ENCODE results near the gene NUP93. TPM values are rescaled to one million over a fixed set of nuclear protein-coding genes. Genes with fewer than 3 reads are reported as not detected.

NUP93 gene
- total and polyA plus RNA-seq, 9 of the 15 experiments (the other 6 are each of a cell fraction or from before 2014, with no cell fraction given): 92.0 to 162 (median 121) TPM

- Histone ChIP-seq H3K4me3 (no peak overlapping the region), H3K9ac (ENCODE audit: insufficient read depth in 1 of 2, low read depth in 2 of 2, low read length in 2 of 2) (no peak overlapping the region), H3K9me3 (replicated peaks; ENCODE audit: control insufficient read depth, insufficient read depth, low read depth, low read length) (no peaks in the 10 kb centered on the region), H3K27ac (ENCODE audit: extremely low read depth, low read depth, low read length) (no peak overlapping the region), H3K9me1 (ENCODE audit: control insufficient read depth, insufficient read depth, low read length) (no peaks in the 10 kb centered on the region), H3K4me2 (ENCODE audit: insufficient read depth, low read length) (peak overlapping the region; percentile 94; the same call in 1 of the 2 replicates), H2AFZ (ENCODE audit: low read depth, low read length) (no peak overlapping the region), H3K27me3 (ENCODE audit: control insufficient read depth in 2 of 2, insufficient read depth in 2 of 2, low read length in 2 of 2) (peaks cover 4 to 41% of the 10 kb centered on the region in 2 experiments), H3K4me1 (replicated peaks in 1 of 2; ENCODE audit: control insufficient read depth in 2 of 2, insufficient read depth in 2 of 2, low read length in 2 of 2) (peaks cover 6 to 12% of the 10 kb centered on the region in 2 experiments; a peak in 3 of 5 replicates), H3K36me3 (ENCODE audit: control insufficient read depth, insufficient read depth, low read length) (no peaks in the 10 kb centered on the region), H3K79me2 (ENCODE audit: control insufficient read depth, insufficient read depth, low read length) (no peaks in the 10 kb centered on the region), H4K20me1 (replicated peaks; ENCODE audit: control insufficient read depth, insufficient read depth, low read length) (no peaks in the 10 kb centered on the region)
- ATAC-seq: no peak
- in situ Hi-C loops (cut with MboI) (no loop called here), intact Hi-C loops (cut with micrococcal nuclease) (no loop called here)
- no peak for FAIRE-seq
- BruUV-seq (replicated peaks): no TSS peak
- no peak for DNase-seq (ENCODE audit: extremely low read depth in 1 of 4, low spot score in 3 of 4)
- CTCF ChIA-PET (ENCODE audit: low intra/inter-chr PET ratio): interaction anchor here (0.6 kb wide), 1 partner anchor 125 kb away, joined by 4 read pairs; no protein-coding TSS in a partner anchor
- WGBS (ENCODE audit: insufficient coverage, low coverage, missing lambda C conversion rate): 31% methylated on average over 4 of the region's 5 CpGs
- TF ChIP-seq CTCF (IDR thresholded peaks at IDR 0.05 in 2 of 3, conservative IDR thresholded peaks at IDR 0.05 in 1 of 3; ENCODE audit: insufficient read depth in 2 of 3, low read depth in 1 of 3, low read length in 3 of 3): 0 out of 6 replicates have a peak, but pooled peaks of 1 of the 3 experiments have one; percentile 18
- TF ChIP-seq MAFF (IDR thresholded peaks at IDR 0.05; ENCODE audit: low read length): peak; percentile 65
- TF ChIP-seq HEY1 (CRISPR knock-in tag; IDR thresholded peaks at IDR 0.05; ENCODE audit: borderline replicate concordance): no peak
- peak; percentile 83 for TF ChIP-seq C11orf30 (IDR thresholded peaks at IDR 0.05; ENCODE audit: low read depth)
- TF ChIP-seq ZNF23 (CRISPR knock-in tag; IDR thresholded peaks at IDR 0.05): no peak
- no peak for TF ChIP-seq BRD4 (IDR thresholded peaks at IDR 0.05)
- TF ChIP-seq MAFG (tag; conservative IDR thresholded peaks at IDR 0.05): peak; percentile 75
- no peak for TF ChIP-seq HINFP (tag; conservative IDR thresholded peaks at IDR 0.05; ENCODE audit: low read depth)
- no peak for TF ChIP-seq KLF10 (CRISPR knock-in tag; IDR thresholded peaks at IDR 0.05)
- TF ChIP-seq MAFK (IDR thresholded peaks at IDR 0.05; ENCODE audit: low read length): peak; percentile 81
- peak; percentile 86 for TF ChIP-seq ZNF316 (IDR thresholded peaks at IDR 0.05)
- POLR2A ChIA-PET: interaction anchor here (0.6 to 1.2 kb wide), 4 partner anchors 11 to 112 kb away, joined by 3 to 6 read pairs (median 4); no protein-coding TSS in a partner anchor
These were observed 46.3 kb upstream of the NUP93 start for GRCh38 chr16:56683424-56684172.

All from K562 (cell line).